HG02840 (cell line): ENCODE results near the gene CHI3L1.

Experiments used
- ATAC-seq: cut with Tn5 transposase; IDR thresholded peaks from one replicate; pipeline ENCODE4 v1.9.1; 2021; ENCODE audit warnings: mild to moderate bottlenecking, moderate library complexity, moderate number of reproducible peaks; ENCODE audit not compliant: unreplicated experiment, low FRiP score

The CHI3L1 gene

DNA sequence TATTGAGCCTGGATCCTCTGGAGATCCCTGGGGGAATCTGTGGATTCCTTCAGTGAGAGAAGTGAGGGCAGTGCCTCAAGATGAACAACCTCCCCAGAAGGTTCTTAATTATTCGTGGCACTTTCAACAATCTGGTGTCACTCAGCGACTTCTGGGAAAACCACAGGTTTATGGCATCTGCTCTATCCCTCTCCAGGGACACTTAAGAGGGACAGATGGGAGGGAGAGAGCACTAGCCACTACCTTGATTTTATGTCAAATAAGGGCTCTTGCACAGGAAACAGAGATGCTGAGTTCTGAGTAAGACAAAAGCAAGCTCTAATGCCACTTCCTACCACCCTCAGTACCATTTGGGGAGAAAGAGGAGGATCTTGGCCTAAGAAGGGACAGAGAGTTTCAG, 21.2 kb upstream of the CHI3L1 start:
- no peak for ATAC-seq

DNA sequence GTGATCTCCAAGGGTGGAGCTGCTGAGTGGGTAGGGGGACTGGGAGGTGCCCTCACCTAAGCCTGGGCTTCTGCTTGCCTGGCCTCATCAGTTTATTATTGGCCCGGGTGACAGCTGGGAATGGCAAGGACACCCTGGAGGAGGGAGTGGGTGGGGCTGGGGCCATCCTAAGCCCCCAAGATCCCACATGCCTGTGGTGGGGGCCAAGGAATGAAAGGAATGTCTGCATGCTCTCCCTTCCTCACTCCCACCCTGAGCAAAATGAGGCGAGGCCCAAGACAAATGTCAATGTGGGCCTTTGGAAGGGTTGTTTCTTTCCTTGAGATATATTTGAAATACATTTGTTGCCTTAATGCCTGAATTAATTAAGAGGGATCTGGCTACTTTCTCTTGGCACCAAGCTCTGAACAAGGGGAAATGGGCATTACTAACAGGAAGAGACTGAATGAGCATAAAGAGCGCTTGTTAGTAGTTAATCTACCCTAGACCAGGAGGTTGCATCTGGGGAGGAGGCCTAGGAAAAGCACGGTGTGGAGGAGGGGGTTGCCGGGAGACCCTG, 19.7 kb upstream of the CHI3L1 start:
- ATAC-seq = no peak

GRCh38 chr1:203204756-203205155, 18.3 kb upstream of the CHI3L1 start:
- ATAC-seq = no peak

GRCh38 chr1:203202431-203203245, 16.1 kb upstream of the CHI3L1 start:
- no peak for ATAC-seq

DNA sequence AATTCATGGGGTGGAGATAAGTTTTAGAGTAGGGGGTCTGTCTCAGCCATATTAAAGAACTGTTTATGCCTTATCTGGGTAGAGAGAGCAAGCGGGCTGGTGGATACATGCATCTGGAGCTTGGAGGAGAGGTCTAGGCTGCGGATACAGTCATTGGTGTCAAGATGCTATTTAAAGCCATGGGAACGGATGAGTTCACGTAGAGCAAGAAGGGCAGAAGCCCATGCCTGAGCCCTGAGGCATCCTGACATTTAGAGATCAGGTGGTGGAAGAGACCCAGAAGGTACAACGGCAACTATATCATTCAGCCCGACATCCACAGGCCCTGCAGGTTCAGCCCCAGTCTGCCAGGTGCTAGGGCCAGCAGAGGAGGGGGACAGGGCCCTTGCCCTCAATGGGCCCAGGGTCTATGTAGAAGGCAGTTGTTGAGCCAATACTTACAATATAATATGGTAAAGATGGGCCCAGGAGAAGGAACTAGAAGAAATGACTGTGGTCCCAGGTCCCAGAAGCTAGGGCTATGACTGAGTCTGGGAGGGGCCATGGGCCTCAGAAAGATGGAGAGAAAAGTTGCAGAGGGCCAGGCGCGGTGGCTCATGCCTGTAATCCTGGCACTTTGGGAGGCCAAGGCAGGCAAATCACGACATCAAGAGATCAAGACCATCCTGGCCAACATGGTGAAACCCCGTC, 15.2 kb upstream of the CHI3L1 start:
- no peak for ATAC-seq

DNA sequence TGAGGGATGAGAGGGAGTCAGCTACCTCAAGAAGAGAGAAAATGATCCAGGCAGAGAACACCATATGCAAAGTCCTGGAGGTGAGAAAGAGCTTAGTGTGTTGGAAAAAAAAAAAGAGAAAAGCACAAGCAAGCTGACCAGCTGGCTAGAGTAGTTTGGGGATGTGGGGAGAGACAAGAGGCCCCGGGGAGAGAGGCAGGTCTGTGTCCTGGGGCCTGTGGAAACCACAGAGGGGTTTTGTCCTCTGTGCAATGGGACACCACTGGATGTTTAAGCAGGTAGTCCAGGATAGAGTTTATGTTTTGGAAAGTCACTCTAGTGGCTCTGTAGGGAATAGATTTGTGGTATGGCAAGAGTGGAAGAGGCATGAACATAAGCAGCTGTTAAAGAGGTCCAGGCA, 14.4 kb upstream of the CHI3L1 start:
- no peak for ATAC-seq

DNA sequence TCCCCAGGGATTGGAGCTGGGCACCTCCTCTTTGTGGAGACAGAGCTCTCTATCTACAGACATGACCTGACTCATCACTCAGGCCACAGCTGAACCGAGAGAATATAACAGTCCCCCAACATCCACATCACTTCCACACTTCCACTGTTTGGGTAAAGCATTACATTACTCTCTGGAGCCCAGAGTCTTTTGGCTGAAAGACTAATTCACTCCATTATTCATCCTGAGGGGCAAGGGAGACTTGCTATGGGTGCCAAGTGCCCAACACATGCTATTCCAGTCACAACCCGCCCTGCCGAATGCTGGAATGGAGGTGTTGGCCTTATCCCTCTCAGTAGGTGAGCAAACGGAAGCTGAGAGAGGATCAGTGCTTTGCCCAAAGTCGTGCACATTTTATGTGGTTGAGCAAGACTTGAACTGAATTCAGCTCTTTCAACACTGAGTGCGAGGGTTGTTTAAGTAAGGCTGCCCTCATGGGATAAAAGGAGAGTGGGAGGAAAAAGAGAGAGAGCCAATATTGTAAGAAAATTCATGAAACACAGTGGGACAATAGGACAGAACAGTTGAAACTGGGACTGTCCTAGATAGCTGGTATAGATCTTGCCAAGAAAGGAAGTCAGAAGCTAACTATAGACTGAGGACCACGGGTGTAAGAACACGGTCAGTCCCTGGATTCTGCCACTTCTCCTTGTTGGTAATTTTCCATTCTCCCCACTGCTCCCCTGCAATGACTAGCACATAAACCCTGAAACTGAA, 13.5 kb upstream of the CHI3L1 start:
- no peak for ATAC-seq

DNA sequence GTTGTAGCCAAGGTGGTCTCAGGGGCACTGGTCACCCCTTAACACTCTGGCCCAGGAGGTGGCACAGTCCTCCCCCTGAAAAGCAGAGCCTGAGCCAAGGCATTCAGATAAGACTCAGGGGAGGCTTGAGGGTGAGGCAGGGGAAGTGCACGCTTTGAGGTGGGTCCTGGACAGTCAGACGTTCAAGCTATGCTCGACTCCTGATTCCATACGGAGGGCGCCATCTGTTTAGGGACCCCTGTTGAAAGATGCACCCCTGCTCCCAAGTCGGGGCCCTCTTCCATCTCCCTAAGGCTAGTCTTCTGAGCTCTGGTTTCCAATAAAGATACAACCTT, 12.9 kb upstream of the CHI3L1 start:
- no peak for ATAC-seq

GRCh38 chr1:203199002-203199401, 12.5 kb upstream of the CHI3L1 start:
- ATAC-seq = no peak

- ATAC-seq = no peak
Observed at GRCh38 chr1:203197625-203198024, 11.1 kb upstream of the CHI3L1 start.

DNA sequence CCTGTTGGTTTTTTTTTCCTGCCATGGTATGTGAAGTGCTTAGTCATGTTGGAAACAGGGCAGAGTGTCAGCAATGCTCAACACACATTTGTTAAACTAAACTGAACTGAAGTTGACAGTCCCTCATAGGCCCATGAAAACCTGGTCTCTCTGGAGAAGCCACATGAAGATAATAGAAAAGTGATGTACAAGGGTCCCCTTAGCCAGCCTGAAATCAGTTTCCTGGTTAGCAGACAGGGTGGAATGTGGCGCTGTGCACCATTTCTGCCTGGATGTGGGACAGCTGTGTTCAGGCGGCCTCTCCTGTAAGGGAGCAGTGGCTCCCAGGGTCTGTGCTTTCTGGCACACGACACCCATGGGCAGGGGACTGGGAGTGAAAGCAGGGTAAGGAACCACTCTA, 9.9 kb upstream of the CHI3L1 start:
- no peak for ATAC-seq

DNA sequence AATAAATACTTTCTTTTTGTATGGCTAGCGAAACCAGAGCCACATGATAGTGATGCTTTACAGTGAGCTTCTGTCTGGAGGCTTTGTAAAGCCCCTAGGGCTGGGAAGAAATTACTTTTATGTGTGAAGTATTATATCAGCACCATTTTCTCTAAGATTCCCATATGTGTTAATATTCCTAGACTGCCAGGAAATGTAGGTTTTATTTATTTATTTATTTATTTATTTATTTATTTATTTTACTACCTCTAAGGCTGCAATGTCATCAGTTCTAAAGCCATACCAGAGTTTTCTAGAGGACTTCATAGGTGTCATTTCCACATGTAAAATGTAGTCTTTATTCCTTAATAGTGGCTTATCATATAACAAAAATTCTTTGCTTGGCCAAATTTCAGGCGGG, 4.4 kb upstream of the CHI3L1 start:
- no peak for ATAC-seq

GRCh38 chr1:203189951-203190352, 3.4 kb upstream of the CHI3L1 start:
- no peak for ATAC-seq

GRCh38 chr1:203188686-203189232, 2.3 kb upstream of the CHI3L1 start:
- no peak for ATAC-seq

- no peak for ATAC-seq
Observed at GRCh38 chr1:203187689-203188264, 1.3 kb upstream of the CHI3L1 start.

- no peak for ATAC-seq
Observed at GRCh38 chr1:203187304-203187685, 791 bp upstream of the CHI3L1 start.

GRCh38 chr1:203186091-203186445, 436 bp downstream of the CHI3L1 start:
- ATAC-seq = no peak

DNA sequence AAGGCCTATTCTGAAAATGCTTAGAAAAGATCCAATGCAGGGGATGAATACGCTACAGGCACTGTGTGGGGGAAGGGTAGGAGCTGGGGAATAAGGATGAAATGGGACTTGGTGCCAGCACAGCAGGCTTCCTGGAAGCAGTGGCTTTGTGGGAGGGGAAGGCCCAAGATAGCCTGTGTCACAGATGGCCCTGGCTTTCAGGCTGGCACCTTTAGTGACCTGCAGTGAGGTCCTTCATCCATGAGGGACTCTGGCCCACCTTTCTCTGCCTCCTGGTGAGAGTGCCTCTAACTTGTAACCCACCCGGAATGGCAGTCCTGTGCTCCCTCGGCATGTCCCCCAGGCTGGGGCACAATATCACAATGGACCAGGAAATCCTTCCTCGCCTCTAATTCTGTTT, 919 bp downstream of the CHI3L1 start:
- ATAC-seq = no peak

DNA sequence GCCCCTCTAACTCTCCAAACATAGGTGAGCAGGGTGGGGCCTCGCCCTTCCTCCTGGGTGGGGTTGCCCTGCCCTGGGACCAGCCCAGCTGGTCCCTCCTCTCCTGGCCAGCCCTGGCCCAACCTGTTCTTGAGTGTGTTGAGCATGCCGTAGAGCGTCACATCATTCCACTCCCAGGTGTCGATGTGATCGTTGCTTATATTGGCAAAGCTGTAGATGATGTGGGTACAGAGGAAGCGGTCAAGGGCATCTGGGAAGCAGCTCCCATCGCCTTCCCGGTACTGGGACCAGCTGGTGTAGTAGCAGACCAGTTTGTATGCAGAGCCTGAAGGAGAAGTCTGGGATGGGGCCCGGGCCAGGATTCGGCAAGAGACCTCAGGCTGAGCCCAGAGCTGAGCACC, 1.4 kb downstream of the CHI3L1 start:
- ATAC-seq = no peak

GRCh38 chr1:203184467-203184866, 2.0 kb downstream of the CHI3L1 start:
- no peak for ATAC-seq

GRCh38 chr1:203183828-203184227, 2.7 kb downstream of the CHI3L1 start:
- ATAC-seq = no peak
